Stimulated activated CD8-positive, alpha-beta memory T cell treated with anti-CD3 and anti-CD28 coated beads, Interleukin-4, amount 100 ng/mL, for 48 hours (primary cell): ENCODE data around the gene CNOT4.
"Not testable (repeated sequence)": the region's sequence is repeated elsewhere in the genome, so short reads cannot be mapped to it uniquely, and the experiment has no call there.

Experiments used
- DNase-seq: peaks from one replicate; pipeline ENCODE4 v3.0.0-alpha.2; 2020

Gene CNOT4

DNA sequence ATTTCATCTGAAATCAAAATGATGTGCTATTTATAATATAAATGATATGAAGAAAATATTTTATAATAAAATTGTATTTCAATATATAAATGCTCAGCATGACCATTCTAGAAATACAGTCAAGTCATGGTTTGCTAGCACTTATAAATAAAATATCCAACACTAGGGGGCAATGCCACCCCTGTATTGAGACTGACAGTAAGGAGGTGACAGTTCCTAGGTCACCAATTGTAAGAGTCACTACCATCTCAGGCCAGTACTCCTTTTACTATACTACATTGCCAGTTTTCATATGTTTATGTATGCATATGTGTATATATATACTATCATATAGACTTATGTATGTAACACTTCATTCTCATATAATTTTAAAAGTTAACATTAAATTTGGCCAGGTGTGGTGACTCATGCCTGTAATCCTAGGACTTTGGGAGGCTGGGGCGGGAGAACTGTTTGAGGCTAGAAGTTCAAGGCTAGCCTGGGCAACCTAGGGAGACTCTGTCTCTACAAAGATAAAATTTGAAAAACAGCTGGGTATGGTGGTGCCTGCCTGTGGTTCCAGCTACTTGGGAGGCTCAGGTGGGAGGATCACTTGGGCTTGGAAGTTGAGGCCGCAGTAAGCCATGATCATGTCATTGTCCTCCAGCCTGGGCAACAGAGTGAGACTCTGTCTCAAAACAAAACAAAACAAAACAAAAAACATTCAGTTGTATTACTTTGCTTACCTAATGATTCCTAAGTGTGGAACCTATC is 2.4 kb upstream of the CNOT4 start:
- DNase-seq = no peak

DNA sequence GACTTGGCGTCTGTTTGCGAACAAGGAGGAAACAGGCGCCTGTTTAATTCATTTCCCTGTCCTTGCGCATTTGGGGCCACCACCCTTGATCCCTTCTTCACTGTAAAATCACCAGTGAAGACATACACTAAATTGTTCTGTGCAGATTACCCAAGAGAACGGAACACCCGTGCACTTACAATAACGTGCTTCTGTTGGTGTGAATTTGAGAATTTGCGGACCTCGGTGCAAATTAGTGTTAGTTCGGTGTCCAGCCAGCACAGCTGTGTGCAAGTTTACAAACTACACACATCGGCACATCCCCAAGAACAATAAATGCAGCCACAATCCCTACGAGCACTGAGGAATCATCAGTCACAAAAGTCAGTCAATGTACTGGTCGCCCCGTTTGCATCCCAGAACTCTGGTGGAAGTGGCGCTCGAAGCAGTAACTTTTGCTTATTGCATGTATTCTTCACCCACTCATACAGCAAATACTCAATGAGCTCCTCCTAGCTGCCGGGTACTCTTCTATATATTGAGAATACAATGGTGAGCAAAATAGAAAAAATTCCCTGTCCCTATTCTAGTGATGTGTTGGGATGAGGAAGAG is 786 bp upstream of the CNOT4 start:
- peak; percentile 27 for DNase-seq

DNA sequence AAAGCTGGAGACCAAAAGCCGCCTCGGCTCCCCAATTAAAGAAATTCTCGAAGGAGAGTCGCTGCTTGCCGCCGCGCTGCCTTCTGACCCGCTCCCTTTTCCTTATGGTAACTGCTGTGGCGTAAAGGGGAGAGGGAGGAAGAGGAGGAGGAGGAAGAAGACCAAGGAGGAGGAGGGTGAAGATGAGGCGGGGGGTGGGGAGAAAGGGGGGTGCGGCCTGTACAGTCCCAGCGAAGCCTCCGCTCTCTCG is 388 bp downstream of the CNOT4 start:
- no peak for DNase-seq

DNA sequence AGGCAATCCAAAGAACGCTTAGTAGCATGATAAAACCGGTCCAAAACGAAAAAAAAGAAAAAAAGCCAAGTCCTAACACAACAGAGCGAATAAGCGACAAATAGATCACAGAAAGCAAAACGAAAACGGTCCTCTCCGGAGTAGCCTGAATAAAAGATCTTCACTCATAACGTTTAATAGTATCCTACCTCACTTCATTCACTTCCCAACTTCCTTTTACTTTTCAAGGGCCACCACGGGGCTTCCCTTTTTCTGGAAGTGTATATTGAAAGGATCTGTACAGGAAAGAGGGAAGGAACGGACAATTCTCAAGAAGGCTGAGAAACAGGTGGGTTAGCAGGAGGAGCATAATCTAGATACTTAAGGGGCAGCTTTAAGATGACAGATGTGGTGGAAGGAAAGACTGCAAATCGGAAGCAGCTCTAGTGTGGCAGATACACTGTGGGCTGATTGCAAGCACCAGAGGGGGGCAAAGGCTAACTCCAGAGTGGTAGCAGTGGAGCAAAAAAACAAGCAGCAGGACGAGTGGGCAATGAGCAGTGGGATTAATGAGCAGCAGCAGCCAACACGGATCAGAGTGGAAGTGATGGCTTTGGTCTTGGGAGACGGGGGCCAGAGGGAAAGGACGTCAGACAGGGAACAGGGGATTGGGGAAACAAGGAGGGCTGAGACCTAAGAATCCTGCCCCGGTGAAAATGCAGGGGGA is 866 bp downstream of the CNOT4 start:
- DNase-seq = no peak

DNA sequence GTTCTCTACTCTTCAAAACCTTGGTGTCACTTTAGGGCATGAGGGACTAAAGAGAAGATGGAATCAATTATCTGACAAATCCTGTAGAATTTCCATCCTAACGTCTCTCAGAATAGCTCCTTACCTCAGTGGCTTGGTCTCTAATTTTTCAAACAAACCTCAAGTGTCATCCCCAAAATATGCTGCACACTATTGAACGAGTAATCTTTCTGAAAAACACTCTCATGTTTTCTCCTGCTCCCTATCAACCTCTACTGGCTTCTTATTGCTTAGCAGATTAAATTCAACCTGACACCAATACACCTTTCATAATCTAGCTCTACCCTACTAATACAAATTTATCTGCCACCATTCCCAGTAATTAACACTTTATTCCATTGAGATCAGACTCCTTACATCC is 8.5 kb downstream of the CNOT4 start:
- no peak for DNase-seq

DNA sequence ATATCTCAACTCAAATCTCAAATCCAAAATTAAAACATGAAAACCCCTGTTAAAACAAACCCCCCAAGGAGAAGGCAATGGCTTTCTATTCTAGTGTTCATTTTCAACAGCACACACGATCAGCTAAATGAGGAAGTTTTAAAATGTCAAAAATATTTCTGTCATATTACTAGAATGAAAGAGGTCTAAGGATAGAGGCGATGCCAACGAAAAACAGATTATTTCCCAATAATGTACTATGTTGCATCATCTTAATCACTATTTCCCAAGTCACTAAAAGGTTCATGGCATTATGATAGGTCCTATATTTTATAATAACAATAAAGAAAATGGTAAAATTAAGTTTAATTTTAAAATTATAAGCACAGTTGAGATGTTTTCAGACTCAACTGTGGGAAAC is 10.1 kb downstream of the CNOT4 start:
- DNase-seq = no peak

DNA sequence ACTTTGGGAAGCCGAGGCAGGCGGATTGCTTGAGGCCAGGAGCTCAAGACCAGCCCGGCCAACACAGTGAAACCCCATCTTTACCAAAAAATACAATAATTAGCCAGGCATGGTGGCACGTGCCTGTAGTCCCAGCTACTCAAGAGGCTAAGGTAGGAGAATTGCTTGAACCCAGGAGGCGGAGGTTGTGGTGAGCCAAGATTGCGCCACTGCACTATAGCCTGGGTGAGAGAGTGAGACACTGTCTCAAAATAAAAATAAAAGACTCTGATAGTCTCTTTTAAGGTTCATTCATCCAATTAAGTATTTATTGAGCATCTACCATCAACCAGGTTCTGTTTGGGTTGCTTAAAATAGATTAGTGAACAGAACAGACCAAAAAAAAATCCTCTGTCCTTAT is 12.7 kb downstream of the CNOT4 start:
- DNase-seq = not testable (repeated sequence)

DNA sequence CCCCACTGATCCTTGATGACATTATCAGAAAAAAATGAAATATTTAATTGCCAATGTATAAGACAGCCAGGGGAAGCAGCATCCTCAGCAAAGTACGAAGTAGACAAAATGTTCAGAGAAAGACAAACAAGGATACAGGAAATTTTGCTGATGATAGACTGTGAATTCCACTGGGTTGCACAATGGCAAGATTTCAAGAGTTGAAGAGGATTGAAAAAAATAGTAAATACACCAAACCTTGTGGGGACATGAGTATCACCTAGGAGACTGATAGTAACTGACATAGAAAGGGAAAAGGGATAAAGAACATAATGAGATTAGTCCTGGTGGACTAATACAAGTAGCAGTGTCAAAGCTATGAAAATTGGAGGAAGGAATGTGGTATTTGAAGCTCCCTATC is 16.5 kb downstream of the CNOT4 start:
- DNase-seq = no peak

DNA sequence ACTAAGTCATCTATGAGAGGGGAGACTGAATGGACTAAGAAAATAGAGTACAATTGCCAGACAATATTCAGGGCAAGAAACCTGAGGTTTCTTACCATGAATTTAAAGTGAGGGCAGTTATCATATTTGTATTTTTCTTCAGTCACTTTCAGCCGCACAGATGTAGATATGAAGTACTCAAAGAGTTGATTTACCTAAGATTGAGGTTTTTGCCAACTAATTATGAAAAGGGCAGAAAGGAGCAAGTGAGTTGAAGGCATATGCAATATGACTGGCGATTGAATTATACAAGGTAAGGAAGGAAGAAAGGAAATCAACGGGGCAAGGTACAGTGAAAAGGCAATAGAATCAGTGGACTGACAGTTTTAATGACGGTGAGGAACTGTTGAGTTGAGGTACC is 17.8 kb downstream of the CNOT4 start:
- DNase-seq = no peak

DNA sequence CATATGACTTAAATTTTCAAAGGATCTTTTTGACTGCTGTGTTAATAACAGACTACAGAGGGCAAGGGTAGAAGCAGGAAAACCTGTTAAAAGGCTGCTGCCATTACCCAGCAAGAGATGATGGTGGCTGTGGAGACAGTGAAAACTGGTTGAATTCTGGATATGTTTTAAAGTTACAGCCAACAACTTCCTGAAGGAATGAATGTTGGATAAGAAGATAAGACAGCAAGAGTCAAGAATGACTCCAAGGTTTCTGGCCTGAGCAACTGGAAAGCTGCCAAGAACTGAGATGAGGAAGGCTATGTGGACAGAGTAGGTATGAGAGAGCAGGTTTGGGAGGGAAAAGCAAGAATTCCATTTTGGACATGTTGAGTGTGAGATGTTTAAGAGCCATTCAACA is 19.1 kb downstream of the CNOT4 start:
- no peak for DNase-seq

DNA sequence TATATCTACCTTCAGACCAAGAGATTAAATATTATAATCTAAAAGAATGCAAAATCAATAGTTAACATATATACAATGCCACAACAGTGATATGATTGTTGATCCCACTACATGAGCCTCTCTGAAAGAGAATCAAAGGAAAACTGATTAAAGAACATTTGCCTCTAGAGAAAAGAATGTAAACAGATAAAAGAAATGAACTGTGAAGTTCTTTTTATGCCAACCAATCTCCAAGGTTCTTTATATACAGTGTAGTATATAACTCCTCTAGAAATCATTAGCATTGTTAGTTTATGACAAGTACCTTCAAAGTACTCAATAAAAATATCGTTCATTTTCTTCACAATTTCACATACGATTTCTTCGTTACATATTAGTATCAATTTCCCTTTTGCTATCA is 20.1 kb downstream of the CNOT4 start:
- no peak for DNase-seq

DNA sequence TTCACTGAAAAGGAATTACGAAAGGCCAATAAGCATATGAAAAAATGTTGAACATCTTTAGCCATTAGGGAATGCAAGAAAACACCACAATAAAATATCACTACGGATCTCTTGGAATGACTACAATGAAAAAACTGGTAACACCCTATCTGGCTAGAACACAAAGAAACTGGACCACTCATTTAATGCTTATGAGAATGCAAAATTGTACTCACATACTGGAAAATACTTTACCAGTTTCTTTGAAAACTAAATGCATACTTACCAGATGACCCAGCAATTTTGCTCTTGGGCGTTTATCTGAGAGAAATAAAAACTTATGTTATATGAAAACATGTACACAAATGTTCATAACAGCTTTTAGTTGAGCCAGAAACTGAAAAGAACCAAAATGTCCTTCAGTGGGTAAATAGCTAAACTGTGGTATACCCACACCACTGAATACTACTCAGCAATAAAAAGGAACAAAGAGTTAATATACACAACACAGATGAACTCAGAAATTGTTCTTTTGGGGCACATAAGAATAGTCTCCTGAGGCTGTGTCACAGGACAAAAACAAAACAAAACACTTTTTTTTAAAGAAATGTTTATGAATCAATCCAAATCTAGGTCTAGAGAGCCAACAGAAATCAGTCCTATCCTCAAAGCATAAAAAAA is 23.5 kb downstream of the CNOT4 start:
- DNase-seq = no peak

DNA sequence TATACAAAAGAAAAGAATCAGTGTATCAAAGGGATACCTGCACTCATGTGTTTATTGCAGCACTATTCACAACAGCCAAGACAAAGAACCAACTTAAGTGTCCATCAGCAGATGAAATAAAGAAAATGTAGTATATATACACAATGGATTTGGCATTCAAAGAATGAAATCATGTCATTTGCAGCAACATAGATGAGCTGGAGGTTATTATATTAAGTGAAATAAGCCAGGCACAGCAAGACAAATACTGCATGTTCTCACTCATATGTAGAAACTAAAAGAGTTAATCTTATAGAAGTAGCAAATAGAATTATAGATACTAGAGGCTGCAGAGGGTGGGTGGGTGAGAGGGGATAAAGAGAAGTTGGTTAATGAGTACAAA is 28.3 kb downstream of the CNOT4 start:
- DNase-seq = no peak

DNA sequence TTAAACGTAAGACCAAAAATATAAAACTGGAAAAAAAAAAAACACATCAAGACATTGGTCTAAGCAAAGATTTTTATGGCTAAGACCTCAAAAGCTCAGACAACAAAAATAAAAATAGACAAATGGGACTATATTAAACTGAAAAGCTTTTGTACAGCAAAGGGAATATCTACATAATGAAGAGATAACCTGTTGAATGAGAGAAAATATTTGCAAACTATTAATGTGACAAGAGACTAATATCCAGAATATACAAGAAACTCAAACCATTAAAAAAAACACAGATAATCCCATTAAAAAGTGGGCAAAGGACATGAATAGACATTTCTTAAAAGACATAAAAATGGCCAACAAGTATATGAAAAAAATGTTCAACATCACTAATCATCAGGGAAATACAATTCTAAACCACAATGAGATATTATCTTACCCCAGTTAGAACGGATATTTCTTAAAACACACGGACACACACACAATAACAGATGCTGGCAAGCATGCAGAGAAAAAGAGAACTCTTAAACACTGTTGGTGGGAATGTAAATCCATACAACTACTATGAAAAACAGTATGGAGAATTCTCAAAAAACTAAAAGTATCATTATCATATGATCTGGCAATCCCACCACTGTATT is 28.8 kb downstream of the CNOT4 start:
- DNase-seq = no peak

DNA sequence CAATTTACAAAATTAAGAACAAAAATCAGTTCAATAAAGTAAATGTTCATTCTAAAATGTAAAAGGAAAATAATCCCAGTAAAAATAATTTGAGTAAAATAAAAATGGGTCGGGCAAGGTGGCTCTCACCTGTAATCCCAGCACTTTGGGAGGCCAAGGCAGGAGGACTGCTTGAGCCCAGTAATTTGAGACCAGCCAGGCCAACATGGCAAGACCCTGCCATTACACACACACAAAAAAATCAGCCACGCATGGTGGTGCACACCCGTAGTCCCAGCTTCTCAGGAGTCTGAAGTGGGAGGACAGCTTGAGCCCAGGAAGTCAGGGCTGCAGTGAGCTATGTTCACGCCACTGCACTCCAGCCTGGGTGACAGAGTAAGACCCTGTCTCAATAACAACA is 34.4 kb downstream of the CNOT4 start:
- no peak for DNase-seq

DNA sequence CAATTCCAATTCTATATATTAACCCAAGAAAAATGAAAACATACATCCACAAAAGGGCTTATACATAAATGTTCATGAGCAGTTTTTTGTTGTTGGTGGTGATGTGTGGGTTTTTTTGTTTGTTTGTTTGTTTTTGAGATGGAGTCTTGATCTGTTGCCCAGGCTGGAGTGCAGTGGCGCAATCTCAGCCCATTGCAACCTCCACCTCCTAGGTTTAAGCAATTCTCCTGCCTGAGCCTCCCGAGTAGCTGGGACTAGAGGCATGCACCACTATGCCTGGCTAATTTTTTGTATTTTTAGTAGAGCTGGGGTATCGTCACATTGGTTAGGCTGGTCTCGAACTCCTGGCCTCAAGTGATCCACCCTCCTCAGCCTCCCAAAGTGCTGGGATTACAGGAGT is 40.2 kb downstream of the CNOT4 start:
- not testable (repeated sequence) for DNase-seq

DNA sequence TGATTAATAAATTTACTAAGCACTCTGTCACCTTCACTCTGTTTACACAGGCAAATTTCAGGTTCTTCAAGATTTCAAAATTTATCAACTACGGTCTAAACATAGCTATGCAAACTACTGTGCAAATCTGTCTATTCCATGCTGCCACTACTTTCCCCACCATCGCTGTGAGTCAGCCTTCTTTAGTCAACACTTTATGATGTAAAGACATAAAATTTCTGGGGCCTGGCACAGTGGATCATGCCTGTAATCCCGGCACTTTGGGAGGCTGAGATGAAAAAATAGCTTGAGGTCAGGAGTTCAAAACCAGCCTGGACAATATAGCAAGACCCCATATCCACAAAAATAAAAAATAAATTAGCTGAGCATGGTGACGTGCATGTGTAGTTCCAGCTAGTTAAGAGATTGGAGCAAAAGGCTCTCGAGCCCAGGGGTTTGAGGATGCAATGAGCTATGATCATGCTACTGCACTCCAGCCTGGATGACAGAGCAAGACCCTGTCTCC is 42.6 kb downstream of the CNOT4 start:
- no peak for DNase-seq

DNA sequence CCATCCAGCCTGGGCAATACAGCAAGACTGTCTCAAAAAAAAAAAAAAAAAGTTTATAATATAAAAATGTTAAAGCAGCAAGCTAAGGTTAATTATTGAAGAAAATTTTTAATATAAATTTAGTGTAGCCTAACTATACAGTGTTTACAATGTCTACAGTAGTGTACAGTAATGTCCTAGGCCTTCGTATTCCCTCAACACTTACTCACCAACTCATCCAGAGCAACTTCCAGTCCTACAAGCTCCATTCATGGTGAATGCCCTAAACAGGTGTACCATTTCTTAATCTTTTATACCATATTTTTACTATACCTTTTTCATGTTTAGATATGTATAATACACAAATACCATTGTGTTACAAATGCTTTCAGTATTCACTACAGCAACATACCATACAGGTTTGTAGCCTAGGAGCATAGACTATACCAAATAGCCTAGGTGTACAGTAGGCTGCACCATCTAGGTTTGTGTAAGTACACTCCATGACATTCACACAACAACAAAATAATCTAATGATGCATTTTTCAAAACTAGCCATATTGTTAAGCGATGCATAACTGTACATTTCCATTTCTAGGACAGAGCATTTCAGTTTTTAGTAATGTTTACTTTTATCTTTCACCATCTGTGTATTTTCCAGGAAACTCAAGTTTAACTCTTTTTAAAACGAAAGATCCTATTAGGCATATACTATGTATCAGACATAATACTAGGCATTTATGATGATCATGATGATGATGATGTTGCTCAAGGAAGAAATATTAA is 43.3 kb downstream of the CNOT4 start:
- no peak for DNase-seq

DNA sequence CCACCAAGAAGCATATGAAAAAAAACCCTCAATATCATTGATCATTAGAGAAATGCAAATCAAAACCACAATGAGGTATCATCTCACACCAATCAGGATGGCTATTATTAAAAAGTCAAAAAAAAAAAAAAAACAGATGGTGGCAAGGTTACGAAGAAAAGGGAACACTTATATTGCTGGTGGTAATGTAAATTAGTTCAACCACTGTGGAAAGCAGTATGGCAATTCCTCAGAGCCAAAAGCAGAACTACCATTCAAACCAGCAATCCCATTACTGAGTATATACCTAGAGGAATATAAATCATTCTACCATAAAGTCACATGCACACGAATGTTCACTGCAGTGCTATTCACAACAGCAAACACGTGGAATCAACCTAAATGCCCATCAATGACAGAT is 46.0 kb downstream of the CNOT4 start:
- DNase-seq = no peak

DNA sequence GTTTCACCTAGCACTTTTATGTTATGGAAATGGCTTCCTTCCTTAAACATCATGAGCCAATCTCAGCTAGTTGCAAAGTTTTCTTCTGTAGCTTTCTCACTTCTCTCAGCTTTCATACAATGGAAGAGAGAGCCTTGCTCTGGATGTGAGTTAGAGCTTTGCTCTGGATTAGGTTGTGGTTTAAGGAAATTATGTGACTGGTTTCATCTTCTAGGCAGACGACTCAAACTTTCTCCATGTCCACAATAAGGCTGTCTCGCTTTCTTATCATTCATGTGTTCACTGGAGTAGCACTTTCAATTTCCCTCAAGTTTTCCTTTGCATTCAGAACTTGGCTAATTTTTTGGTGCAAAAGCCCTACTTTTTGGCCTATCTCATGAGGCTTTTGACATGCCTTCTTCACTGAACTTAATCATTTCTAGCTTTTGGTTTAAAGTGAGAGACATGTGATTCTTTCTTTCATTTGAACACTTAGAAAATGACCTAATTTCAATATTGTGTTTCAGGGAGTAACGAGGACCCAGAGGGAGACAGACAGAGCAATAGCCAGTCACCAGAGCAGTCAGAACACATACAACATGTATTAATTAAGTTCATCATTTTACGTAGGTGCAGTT is 49.8 kb downstream of the CNOT4 start:
- no peak for DNase-seq

DNA sequence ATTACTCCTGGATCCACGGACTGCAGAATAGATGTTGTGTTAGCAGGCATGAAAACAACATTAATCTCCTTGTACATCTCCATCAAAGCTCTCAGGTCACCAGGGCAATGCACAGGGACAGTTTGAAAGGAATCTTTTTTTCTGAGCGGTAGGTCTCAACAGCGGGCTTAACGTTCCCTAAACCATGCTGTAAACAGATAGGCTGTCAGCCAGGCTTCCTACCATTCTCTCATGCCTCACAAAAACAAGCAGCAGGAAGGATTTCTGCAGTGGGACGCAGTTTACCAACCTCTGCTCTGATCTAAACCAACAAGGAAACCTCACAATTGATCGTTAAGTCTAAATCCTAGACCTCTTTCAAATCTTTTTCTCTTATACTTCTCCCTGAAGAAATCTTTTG is 50.8 kb downstream of the CNOT4 start:
- no peak for DNase-seq

DNA sequence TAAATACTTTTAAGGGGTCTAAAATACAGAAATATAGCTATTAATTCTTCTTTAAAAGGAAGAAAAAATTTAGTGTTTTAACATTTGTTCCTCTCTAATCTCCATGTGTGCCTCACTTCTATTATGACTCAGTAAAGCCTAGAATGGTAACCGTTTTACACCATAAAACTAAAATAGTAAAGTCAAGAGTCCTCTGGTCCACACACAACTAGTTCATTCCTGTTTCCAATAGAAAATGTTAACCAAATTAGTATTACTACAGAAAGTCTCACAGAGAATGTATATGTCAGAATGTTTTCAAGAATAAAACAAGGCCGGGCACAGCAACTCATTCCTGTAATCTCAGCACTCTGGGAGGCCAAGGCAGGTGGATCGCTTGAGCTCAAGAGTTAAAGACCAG is 55.8 kb downstream of the CNOT4 start:
- no peak for DNase-seq
